SW 1271 (cell line): ENCODE results near the gene LRRC58.
"Not testable (repeated sequence)": the region's sequence is repeated elsewhere in the genome, so short reads cannot be mapped to it uniquely, and the experiment has no call there.

Experiments
- DNase-seq, 2 experiments: peaks; one replicate each; lab custom pipeline; 2025; lab: John Stamatoyannopoulos, UW

LRRC58 gene

GRCh38 chr3:120348991-120349854 is at the start of gene LRRC58:
Gene LRRC58 (minus strand): TSS chr3:120349354. CDS start chr3:120349243, 111 bp downstream.
- DNase-seq: peak; percentile 71 to 85

GRCh38 chr3:120396469-120396868 is 47.3 kb upstream of the LRRC58 start:
- no peak for DNase-seq

GRCh38 chr3:120394347-120394746 is 45.2 kb upstream of the LRRC58 start:
- DNase-seq: no peak

DNA sequence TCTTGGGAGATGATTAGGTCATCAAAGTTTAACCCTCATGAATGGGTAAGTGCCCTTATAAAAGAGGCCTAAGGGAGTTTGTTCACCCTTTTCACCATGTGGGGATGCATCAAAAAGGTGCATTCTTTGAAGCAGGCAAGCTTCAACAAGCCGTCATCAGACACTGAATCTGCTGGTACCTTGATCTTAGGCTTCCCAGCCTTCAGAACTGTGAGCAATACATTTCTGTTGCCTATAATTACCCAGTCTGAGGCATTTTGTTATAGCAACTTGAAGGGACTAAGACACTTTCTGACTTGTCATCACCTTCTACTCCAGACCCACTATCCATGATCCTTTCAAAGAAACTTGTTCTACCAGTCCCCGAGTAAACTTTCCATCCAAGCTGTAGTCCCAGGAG is 44.6 kb upstream of the LRRC58 start:
- DNase-seq: no peak

- no peak for DNase-seq
Measured at GRCh38 chr3:120393243-120393642, 44.1 kb upstream of the LRRC58 start.

DNA sequence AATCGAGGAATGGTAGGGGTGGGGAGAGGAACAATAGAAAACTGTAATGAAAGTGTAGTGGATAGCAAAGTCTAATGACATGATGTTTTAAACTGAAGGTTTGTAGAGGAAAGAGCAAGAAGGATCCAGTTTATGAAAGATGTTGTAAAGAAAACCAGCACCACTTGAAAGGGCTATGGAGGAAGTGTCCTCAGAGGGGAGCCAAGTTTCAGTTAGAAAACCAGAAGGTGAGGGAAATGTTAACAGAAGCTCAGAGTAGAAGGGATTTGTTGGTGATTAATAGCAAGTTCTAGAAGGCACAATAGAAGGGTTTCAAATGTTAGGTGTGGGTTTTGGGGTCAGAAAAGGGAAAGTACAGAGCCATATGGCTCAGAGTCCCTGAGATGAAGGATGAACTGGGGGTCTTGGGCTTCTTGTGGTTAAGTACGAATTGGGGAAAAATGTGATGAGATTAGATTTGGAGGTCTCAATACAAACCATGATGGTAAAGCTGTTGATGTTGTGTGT is 33.8 kb upstream of the LRRC58 start:
- DNase-seq: no peak

DNA sequence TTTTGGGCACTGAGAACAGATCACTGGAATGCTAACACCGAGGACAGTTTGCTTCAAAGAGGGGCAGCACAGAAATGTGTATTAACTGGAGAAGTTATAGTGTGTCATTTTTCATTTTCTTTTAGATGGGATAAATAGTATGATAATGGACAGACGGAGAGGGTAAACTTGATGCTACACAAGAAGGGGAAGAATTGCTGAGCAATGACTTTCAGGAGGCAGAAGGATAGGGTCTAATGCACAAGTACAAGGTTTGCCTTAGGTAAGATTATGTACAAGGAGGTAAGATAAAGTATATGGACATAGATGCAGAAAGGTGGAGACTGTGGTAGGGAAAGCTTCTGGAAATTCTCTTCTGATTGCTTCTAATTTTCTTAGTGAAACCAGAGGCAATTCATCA is 32.3 kb upstream of the LRRC58 start:
- DNase-seq: no peak

GRCh38 chr3:120377948-120378347 is 28.8 kb upstream of the LRRC58 start:
- not testable (repeated sequence) for DNase-seq

DNA sequence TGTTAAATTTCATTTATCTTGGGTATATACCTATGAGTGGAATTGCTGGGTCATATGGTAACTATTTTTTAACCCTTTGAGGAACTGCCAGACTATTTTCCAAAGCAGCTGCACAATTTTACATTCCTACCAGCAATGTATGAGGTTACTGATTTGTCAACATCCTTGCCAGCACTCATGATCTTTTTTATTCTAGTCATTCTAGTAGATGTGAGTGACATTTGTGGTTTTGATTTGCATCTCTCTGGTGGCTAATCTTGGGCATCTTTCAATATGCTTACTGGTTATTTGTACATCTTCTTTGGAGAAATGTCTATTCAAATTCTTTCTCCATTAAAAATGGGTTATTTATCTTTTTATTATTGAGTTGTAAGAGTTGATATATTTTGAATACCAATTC is 21.3 kb upstream of the LRRC58 start:
- no peak for DNase-seq

DNA sequence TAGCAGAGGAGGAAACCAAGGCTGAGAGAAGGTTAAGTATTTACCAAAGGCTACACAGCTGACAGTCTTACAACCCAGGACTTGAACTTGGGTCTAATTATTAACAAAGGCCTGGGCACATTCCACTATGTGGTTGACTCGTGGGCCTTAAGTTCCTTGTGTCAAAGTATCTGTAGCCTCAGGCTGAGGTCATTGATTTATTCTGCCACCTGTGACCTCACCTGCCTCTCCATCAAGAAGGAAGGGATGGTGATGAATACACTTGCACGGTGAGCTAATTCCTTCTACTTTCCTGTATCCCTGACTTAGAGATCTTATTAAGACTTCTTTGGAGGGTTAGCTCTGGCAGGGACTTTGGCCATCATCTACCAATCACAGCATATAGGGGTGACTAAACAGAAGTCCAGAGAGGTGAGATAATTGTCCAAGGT is 19.9 kb upstream of the LRRC58 start:
- DNase-seq: no peak

GRCh38 chr3:120368172-120368571 is 19.0 kb upstream of the LRRC58 start:
- no peak for DNase-seq

DNA sequence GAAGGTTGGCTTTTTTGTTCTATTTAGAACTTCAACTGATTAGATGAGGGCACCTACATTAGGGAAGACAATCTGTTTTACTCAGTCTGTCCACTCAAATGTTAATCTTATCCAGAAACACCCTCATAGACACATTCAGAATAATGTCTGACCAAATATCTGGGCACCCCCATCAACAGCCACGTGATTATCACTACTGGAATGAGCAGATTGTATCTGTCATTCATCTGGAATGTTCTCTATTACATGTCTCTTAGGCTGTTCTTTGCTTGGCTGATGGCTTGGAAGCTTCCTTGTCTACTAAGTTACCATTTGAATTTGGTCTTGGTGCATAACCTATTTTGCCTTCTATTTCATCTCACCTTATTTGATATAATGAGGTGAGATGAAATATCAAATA is 15.7 kb upstream of the LRRC58 start:
- no peak for DNase-seq

GRCh38 chr3:120364101-120364500 is 14.9 kb upstream of the LRRC58 start:
- DNase-seq: no peak

DNA sequence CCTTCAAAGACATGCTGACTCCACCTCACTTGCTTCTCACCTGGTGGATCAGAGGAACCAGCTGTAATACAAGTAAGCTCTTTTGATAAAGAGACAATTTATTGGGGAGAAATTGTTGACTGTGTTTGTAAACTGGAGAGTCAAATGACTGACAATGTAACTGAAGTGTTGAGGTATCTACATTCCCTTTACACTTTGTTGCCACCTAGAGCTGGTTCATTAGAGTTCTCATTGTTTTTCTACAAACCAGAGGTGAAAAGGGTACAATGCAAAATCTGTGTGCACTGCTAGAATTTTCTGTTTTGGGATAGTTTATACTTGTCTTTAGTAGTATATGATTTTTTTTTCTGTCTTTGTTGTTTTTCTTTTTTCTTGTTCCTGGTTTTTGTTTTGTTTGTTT is 8.7 kb upstream of the LRRC58 start:
- DNase-seq: no peak

GRCh38 chr3:120355486-120355885 is 6.3 kb upstream of the LRRC58 start:
- DNase-seq: no peak

DNA sequence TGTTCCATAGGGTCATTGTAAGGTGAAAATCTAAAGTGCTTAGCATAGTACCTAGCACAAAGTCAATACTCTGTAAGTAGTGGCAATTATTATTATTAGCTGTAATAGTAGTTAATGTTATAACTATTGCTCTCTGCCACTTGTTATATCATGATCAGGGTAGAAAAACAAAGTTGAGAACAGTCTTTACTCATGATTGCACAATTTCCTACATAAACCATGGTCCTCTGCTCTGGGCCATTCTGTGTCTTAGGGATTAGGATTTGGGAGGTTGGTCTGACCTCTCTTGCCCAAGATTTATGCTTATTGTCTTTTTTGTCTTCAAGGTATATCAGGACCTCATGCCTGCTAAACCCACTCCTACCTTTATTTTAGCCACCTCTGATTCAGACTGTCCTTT is 4.3 kb upstream of the LRRC58 start:
- no peak for DNase-seq

DNA sequence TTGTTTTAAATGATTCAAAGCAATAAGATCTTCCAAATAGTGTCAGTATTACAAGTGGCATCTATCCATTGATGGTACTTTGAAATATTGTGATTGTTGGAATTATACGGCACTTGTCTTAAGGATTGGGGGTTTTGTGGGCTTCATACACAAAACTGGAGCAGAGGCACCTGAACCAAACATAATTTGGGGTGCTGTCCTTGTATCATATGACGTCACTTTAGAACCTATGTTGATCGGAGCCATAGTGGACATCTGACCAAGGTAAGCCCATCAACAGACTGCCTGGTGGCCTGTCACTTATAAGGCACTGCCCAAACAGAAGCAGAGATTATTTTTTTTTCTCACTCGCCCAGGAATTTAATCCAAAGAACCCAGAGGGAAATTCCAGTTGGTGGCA is 2.9 kb upstream of the LRRC58 start:
- DNase-seq: no peak

DNA sequence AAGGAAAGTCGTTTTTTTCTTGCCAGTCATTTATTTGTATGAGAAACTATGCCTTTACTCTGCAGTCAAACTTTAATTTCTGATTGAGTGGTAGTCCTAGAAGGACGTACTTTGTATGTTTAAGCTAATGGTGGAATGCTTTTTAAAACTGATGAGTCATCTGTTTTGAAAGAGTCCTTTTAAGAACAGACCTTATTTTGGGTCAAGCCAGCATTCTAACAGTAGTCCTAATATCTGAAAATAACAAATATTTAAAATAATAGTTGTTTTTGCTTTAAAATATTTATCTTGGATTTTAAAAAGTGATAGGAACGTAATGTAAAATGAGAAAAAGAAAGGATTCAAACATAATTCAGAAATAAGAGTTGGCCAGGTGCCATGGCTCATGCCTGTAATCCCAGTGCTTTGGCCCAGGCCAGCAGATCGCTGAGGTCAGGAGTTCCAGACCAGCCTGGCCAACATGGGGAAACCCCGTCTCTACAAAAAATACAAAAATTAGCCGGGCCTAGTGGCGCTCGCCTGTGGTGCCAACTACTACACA is 1.3 kb upstream of the LRRC58 start:
- DNase-seq: peak in 1 of 2 experiments; percentile 18

- DNase-seq: no peak
Measured at GRCh38 chr3:120349855-120350125, 636 bp upstream of the LRRC58 start.

DNA sequence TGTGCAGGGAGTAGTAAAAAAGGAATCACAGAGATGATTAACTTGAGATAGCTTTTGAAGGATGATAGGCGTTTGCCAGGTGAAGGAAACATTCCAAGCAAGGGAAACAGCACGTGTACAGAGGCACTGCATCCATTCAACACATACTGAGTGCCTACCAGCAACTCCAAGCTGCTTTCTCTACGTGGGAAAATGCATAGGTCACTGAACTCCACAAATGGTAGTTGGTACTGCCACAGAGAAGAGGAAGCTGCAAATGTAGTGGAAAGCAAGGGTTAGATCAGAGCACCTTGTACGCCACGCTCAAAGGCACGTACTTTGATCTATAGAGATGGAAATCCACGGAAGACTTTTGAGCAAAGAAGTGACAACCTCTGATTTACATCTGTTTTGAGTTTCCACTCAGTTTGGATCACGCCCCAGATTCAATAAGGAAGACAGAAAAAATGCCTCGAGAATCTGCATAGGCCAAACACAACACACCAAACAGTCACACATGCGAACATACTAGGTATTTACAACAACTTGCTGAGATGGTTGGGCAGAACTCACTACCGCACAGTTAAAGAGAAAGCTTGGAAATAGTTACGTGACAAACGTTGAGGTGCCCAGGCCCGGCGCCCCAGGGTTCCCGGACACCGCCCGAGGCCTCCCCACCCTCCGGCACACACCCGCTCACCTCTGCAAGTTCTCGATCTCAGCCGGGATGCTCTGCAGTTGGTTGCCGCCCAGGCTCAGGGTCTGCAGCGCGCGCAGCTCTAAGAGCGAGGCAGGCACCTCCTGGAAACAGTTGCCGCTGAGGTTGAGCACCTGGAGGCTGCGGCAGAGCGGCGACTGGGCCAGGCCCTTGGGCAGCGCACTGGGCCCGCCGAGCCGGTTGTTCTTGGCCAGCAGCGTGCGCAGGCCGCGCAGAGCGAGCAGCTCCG is 826 bp downstream of the LRRC58 start:
- peak in 1 of 2 experiments; percentile 57 for DNase-seq

DNA sequence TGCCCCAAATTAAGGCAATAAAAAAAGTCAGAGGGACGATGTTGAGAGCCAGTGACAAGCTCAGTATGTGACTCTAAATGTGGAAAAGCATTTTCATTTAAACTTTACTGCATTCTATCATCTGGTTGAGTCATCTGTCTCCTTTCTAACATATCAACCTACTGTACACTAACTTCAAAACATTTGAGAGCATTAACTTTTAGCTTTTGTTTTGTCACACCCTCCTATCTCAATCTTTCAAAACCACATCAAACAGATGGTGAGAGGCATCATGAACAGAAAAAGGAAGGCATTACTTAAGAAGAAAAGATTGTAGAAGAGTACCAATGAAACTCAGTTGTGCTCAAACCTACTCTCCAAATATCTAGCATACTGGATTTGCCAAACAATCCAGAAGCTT is 4.8 kb downstream of the LRRC58 start:
- no peak for DNase-seq

DNA sequence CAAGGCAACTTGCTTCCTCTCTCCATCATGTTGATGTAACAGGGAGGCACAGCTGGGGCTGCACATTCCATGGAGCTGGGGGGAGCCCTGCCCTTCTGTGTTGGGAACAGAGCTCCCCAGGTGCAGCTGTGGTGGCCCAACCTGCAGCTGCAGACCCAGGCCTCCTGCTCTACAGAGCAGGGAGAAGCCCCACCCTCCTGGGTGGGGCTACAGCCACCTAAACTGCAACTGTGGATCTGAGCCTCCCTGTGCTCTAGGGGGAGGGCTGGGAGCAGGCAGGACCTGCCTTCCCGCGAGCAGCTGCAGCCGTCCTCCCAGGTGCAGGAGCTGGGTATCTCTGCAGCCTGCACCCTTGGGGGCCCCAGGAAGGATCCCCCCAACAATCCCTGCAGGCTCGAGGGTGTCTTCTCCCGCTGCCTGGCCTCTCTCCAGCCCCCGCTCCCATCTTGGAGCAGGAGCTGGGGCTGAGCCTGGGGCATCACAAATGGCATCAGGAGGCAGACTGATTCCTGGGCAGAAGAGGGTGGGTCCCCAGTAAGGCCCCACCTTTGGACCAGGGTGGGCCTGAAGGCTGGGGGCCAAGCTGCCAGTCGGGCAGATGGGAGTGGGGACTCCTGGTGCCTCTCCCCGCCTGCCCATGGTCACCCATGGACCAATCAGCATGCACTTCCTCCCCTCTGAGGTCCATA is 7.4 kb downstream of the LRRC58 start:
- no peak for DNase-seq
